Psoas muscle (tissue), 8 donors: ENCODE measurements around the gene CATSPER4. TPM values are rescaled to one million over a fixed set of nuclear protein-coding genes. Genes with fewer than 3 reads are reported as not detected.

Source experiments
- ATAC-seq, 4 donors: fragments of 200-7000 bp; cut with Tn5 transposase; one replicate each; pipeline ENCODE4 v1.9.1; 2020; ENCODE audit warnings: moderate library complexity in 3 of 4, mild to moderate bottlenecking in 2 of 4
- DNase-seq, 2 donors: peaks; one replicate each; pipeline ENCODE4 v3.0.0-alpha.2; 2020
- H3K27ac ChIP-seq: fragments of 200-600 bp; one replicate; pipeline ENCODE4 v1.8.0; 2022
- H3K27me3 ChIP-seq, 3 donors: fragments of 200-600 bp in 1 of 3; one replicate each; pipeline versions ENCODE4 v1.6.1 to v1.8.0; 2013 to 2022; ENCODE audit warnings: low read length in 2 of 3, mild to moderate bottlenecking in 2 of 3, moderate library complexity in 1 of 3; ENCODE audit not compliant: insufficient read depth in 3 of 3
- H3K36me3 ChIP-seq, 2 donors: fragments of 200-600 bp in 1 of 2; one replicate each; pipeline versions ENCODE4 v1.6.1 to v1.8.0; 2013 to 2022; ENCODE audit warnings: low read depth in 1 of 2, mild to moderate bottlenecking in 1 of 2, moderate library complexity in 1 of 2; ENCODE audit not compliant: insufficient read depth in 1 of 2
- H3K4me1 ChIP-seq: fragments of 200-600 bp; one replicate; pipeline ENCODE4 v1.8.0; 2022
- H3K4me3 ChIP-seq: fragments of 200-600 bp; one replicate; pipeline ENCODE4 v1.8.0; 2022; ENCODE audit warnings: mild to moderate bottlenecking
- H3K9me3 ChIP-seq: fragments of 200-600 bp; one replicate; pipeline ENCODE4 v1.8.0; 2022
- WGBS, 3 donors: extraction: QIAGEN DNeasy Blood & Tissue Kit; methylation state at CpG; one replicate each; pipeline versions ENCODE4 v1.1.6 to v1.1.7; 2013; 5-methylcytosine and 5-hydroxymethylcytosine counted together
- intact Hi-C, 2 donors: fragments of 100-400 bp; cut with DNase I; formaldehyde crosslinking; loops; one replicate each; pipeline versions ENCODE4 v1.11.0 to v1.14.2; 2022
- polyA plus RNA-seq, 3 donors: library from polyadenylated mRNA; stranded (reverse); fragments of 200-250 nt; gene quantifications; one replicate each; pipeline ENCODE4 v1.2.3, GENCODE V29; 2013
- total RNA-seq, 4 donors: library from RNA; stranded (reverse); fragmentation: NEBNext Ultra II Directional in 2 of 4; extraction: Animal tissue kit (Norgen Biotek cat#: 25700) in 2 of 4; gene quantifications; one replicate each; pipeline versions ENCODE4 v1.2.1 to v1.2.4, GENCODE V29; 2021 to 2023
- TF ChIP-seq, protein P1 (sequence below): fragments of 200-600 bp; IDR thresholded peaks from one replicate; pipeline ENCODE4 v1.8.0; 2022; ENCODE audit warnings: antibody characterized with exemption
- donor health status: healthy with polysubstance abuse.
- donor health status: DM: no; HTN: no; CAD: no; lungs with moderate emphysema.
- donor health status: Bipolar disorder and iron deficiency.
- donor health status: healthy.
- donor health status: DM: yes; HTN: yes; CAD: no.
- donor health status: DM: no; HTN: no; CAD: no.
- donor health status: DM: no; HTN: no; CAD: no.
- donor health status: DM: yes; HTN: yes; CAD: no.

The CATSPER4 gene
- total and polyA plus RNA-seq, 7 donors: 0.01 to 0.24 TPM; not detected in 5

DNA sequence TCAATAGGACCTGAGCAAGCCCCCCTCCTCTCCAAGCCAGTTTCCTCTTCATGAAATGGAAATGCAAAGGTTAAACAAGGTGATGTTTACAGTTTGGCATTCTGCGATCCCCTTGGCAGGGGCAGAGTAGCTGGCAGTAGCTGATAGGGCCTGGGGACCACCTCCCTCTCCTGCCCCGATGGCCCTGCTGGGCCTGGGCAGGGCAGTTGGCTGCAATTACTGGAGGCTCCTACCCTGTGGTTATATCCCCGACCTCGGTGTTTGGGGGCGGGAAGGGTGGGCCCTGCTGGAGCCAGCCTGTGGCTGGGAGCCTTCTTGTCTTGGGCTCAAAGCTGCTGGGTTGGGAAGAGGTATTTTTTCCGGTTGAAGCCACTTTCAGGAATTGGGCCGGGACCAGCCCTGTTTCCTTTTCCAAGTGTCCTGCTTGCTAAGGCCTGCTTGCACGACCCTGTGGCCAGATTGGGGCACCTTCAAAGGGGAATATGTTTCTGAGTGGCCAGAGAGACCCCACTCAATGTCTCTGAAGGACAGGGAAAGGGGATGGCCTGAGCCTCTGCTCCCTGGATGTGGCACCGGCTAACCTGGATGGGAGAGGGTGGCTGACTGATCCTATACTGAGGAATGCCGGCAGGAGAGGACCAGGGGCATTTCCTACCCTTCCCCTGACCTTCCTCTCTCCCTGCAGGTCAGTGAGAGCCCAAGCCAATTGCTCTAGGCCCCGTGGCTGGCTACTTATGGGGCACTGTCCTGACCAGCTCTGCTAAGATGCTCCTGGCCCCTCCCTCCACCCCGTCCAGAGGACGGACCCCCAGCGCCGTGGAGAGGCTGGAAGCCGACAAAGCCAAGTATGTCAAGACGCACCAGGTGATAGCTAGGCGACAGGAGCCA, 29.6 kb upstream of the CATSPER4 start:
- Histone ChIP-seq H3K4me1 (peaks cover 13% of the 10 kb centered on the region), H3K36me3 (no peaks in the 10 kb centered on the region)
- ATAC-seq: peak in 1 of 4 donors; percentile 8

DNA sequence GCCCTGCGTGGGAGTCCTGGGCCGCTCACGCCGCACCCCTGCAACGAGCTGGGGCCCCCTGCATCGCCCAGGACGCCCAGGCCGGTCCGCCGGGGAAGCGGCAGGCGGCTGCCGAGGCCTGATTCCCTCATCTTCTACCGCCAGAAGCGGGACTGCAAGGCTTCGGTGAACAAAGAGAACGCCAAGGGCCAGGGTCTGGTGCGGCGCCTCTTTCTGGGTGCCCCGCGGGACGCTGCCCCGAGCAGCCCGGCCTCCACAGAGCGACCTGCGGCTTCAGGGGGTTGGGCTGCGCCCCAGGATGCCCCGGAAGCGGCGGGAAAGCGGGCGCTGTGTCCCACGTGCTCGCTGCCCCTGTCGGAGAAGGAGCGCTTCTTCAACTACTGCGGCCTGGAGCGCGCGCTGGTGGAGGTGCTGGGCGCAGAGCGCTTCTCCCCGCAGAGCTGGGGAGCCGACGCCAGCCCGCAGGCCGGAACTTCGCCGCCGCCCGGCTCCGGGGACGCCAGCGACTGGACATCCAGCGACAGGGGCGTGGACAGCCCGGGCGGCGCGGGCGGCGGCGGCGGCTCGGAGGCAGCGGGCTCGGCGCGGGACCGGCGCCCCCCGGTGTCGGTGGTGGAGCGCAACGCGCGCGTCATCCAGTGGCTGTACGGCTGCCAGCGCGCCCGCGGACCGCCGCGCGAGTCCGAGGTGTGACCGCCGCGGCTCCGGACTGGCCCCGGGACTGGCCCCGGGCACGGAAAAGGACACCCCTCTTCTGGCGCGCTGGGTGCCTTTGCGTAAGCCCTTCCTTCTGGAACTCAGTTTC, 28.8 kb upstream of the CATSPER4 start:
- DNase-seq: peak; percentile 69 to 88
- peak; percentile 78 to 87 (median 86) for ATAC-seq
- Histone ChIP-seq H3K27ac (peak overlapping the region; percentile 83), H3K9me3 (no peaks in the 10 kb centered on the region), H3K4me1 (peaks cover 13% of the 10 kb centered on the region), H3K36me3 (no peaks in the 10 kb centered on the region), H3K4me3 (peak overlapping the region; percentile 81), H3K27me3 (no peaks in the 10 kb centered on the region)
- WGBS, 3 donors: 2% methylated on average over 68 to 98 of the region's 98 CpGs
- TF ChIP-seq, protein P1, sequence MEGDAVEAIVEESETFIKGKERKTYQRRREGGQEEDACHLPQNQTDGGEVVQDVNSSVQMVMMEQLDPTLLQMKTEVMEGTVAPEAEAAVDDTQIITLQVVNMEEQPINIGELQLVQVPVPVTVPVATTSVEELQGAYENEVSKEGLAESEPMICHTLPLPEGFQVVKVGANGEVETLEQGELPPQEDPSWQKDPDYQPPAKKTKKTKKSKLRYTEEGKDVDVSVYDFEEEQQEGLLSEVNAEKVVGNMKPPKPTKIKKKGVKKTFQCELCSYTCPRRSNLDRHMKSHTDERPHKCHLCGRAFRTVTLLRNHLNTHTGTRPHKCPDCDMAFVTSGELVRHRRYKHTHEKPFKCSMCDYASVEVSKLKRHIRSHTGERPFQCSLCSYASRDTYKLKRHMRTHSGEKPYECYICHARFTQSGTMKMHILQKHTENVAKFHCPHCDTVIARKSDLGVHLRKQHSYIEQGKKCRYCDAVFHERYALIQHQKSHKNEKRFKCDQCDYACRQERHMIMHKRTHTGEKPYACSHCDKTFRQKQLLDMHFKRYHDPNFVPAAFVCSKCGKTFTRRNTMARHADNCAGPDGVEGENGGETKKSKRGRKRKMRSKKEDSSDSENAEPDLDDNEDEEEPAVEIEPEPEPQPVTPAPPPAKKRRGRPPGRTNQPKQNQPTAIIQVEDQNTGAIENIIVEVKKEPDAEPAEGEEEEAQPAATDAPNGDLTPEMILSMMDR: peak; percentile 29
- intact Hi-C loops: loop anchor here (5.0 to 10.0 kb wide), 4 partner anchors 54 to 267 kb away; no protein-coding TSS in a partner anchor

More for the DNA sequence above, 29.6 kb upstream of the CATSPER4 start:
- TF ChIP-seq, protein P1: no peak
- 39 to 44% (median 41%) methylated on average over 18 of the region's 18 CpGs for WGBS, 3 donors
- no peak for DNase-seq
- H3K27ac ChIP-seq: peak overlapping the region; percentile 83
- H3K4me3 ChIP-seq: peak overlapping the region; percentile 81
- H3K9me3 ChIP-seq: no peaks in the 10 kb centered on the region
- intact Hi-C loops: loop anchor here (5.0 to 10.0 kb wide), 4 partner anchors 53 to 266 kb away; no protein-coding TSS in a partner anchor
- no peaks in the 10 kb centered on the region for H3K27me3 ChIP-seq

DNA sequence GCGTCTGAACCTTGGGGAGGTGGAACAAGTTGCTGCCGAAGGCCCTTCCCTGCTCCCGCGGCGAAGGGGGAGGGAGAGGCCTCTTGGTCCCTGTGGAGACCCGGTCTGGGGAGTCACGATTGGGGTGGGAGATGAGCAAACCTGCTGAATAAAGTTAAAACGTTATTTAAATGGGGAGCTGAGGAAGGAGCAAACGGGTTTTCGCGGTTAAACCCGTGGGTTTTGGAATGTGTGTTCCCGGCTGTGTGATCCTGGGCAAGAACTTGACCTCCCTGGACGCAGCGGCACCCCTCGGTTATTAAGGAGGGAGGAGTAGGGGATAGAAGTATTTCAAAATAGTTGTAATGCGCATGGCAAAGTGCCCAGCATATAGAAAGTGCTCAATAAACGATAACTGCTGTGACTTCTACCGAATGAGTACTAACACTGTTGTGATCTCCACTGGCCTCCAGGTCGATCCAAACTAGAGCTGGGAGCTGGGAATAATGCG, 28.1 kb upstream of the CATSPER4 start:
- Histone ChIP-seq H3K27ac (peak overlapping the region; percentile 83), H3K27me3 (no peaks in the 10 kb centered on the region), H3K36me3 (no peaks in the 10 kb centered on the region), H3K9me3 (no peaks in the 10 kb centered on the region), H3K4me1 (peaks cover 13% of the 10 kb centered on the region), H3K4me3 (peak overlapping the region; percentile 81)
- 40 to 49% (median 48%) methylated on average over 20 to 21 of the region's 21 CpGs for WGBS, 3 donors
- intact Hi-C loops: loop anchor here (5.0 to 10.0 kb wide), 4 partner anchors 55 to 267 kb away; no protein-coding TSS in a partner anchor
- DNase-seq: no peak
- no peak for ATAC-seq
- TF ChIP-seq, protein P1: no peak

DNA sequence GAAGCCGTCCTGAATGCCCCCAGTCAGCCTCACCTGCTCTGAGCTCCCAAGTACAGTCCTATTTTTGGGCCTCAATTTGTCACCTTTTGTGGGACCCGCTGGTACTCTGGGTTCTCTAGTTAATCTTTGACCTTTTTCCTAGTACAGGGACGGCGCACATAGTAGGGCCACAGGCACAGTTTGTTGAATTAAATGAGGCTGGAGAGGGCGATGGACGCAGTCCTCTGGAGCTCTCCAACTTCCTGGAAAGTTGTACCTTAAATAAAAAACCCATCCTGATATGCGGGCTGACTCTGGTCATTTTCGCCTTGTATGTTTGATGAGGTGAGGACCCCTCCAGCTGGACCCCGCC, 26.7 kb upstream of the CATSPER4 start:
- ATAC-seq: no peak
- Histone ChIP-seq H3K27me3 (no peaks in the 10 kb centered on the region), H3K4me3 (peak overlapping the region; percentile 66), H3K4me1 (peaks cover 13% of the 10 kb centered on the region), H3K36me3 (no peaks in the 10 kb centered on the region), H3K9me3 (no peaks in the 10 kb centered on the region), H3K27ac (peak overlapping the region; percentile 71)
- WGBS, 3 donors: 73 to 75% (median 74%) methylated on average over 9 of the region's 9 CpGs
- intact Hi-C loops: loop anchor here (5.0 to 10.0 kb wide), 4 partner anchors 56 to 269 kb away; no protein-coding TSS in a partner anchor
- TF ChIP-seq, protein P1: no peak
- no peak for DNase-seq
